ENCODE measurements around the gene ELP2. TPM values are rescaled to one million over a fixed set of nuclear protein-coding genes. Genes with fewer than 3 reads are reported as not detected.

The ELP2 gene
- total and polyA plus RNA-seq, 4 donors: 31.4 to 257 (median 56.9) TPM

DNA sequence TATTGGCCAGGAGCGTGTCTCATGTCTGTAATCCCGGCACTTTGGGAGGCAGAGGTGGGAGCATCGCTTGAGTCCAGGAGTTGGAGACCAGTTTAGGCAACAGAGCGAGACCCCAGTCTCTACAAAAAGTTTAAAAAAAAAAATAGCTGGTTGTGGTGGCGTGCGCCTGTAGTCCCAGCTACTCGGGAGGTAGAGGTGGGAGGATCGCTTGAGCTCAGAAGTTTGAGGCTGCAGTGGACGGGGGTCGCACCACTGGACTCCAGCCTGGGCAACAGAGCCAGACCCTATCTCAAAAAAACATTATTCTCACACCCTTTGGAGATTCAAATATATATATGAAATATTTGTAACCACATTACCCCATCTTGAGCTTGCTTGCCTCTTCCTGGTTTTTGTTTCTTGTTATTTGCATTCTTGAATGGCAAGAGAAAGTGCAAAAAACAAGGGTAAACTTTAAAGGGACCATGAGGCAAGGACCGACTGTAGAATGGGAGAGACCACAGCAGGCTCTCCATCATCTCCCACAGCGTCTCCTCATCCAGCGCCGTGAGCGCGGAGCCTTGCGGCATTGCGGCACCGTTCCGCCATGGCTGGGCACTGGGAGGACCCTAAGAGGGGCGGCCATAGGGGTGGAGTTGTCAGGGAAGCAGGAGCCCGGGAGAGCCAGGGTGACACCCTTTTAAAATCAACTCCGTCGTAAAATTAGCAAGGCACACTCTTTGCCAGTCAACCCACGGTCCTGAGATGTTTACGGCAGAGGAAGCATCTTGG is 1.4 kb downstream of the ELP2 start:
- 92 to 93% methylated on average over 26 of the region's 26 CpGs for WGBS, 2 donors
- Histone ChIP-seq H3K9me3 (ENCODE audit: control insufficient read depth in 4 of 4, insufficient read depth in 3 of 4, low read length in 3 of 4) (no peaks in the 10 kb centered on the region), H3K27ac (ENCODE audit: low read depth in 1 of 2, low read length in 1 of 2) (no peak overlapping the region), H3K4me3 (no peak overlapping the region), H3K9ac (ENCODE audit: insufficient read depth in 1 of 2, low read length in 2 of 2) (no peak overlapping the region), H3K4me1 (ENCODE audit: control insufficient read depth in 5 of 5, insufficient read depth in 5 of 5, low read length in 5 of 5) (peaks cover 8 to 22% (median 14%) of the 10 kb centered on the region in 5 donors), H3K27me3 (ENCODE audit: control insufficient read depth in 3 of 3, insufficient read depth in 3 of 3, low read length in 2 of 3) (no peaks in the 10 kb centered on the region), H3K36me3 (ENCODE audit: control insufficient read depth in 4 of 4, insufficient read depth in 4 of 4, low read length in 4 of 4) (peaks cover 0 to 6% (median 3%) of the 10 kb centered on the region in 4 donors)
- no peak for ATAC-seq (ENCODE audit: insufficient read depth, low FRiP score)
- TF ChIP-seq, protein P1, sequence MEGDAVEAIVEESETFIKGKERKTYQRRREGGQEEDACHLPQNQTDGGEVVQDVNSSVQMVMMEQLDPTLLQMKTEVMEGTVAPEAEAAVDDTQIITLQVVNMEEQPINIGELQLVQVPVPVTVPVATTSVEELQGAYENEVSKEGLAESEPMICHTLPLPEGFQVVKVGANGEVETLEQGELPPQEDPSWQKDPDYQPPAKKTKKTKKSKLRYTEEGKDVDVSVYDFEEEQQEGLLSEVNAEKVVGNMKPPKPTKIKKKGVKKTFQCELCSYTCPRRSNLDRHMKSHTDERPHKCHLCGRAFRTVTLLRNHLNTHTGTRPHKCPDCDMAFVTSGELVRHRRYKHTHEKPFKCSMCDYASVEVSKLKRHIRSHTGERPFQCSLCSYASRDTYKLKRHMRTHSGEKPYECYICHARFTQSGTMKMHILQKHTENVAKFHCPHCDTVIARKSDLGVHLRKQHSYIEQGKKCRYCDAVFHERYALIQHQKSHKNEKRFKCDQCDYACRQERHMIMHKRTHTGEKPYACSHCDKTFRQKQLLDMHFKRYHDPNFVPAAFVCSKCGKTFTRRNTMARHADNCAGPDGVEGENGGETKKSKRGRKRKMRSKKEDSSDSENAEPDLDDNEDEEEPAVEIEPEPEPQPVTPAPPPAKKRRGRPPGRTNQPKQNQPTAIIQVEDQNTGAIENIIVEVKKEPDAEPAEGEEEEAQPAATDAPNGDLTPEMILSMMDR (IDR thresholded peaks at IDR 0.05; ENCODE audit: control extremely low read depth, extremely low read depth): no peak
- no peak for DNase-seq

DNA sequence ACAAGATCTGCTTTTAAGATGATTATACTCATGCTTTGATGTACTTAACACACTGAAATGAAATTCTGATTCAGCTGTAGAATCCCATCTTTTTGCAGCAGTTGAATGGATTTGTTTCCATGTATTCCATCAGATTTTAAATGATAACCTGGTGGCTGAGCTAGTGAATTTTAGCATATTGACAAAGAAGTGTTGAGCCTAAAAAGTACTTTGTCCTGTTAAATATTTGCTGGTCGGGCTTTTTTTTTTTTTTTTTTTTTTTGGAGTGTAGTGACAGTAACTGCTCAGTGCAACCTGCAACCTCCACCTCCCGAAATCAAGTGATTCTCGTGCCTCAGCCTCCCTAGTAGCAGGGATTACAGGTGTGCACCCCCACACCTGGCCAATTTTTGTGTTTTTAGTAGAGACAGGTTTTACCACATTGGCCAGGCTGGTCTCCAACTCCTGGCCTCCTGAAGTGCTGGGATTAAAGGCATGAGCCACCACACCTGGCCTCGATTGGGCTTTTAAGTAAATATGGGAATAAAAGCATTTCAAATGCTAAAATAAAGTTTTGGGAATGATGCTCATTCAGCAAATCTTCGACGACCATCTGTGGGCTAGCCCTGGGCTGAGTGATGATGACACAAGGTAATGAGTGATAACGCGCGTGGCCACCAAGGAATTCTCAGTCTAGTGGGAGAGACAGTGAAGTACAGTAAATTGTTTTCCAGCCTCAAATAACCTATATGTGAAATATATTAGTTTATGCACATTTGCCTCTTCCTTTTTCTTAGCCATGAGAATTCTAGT is 2.2 kb downstream of the ELP2 start:
- TF ChIP-seq, protein P1 (IDR thresholded peaks at IDR 0.05; ENCODE audit: control extremely low read depth, extremely low read depth): no peak
- H3K4me3 ChIP-seq: no peak overlapping the region
- DNase-seq (no peak), ATAC-seq (ENCODE audit: insufficient read depth, low FRiP score) (no peak)
- peaks cover 8 to 22% (median 14%) of the 10 kb centered on the region in 5 donors for H3K4me1 ChIP-seq (ENCODE audit: control insufficient read depth in 5 of 5, insufficient read depth in 5 of 5, low read length in 5 of 5)
- H3K36me3 ChIP-seq (ENCODE audit: control insufficient read depth in 4 of 4, insufficient read depth in 4 of 4, low read length in 4 of 4): peaks cover 0 to 6% (median 1%) of the 10 kb centered on the region in 4 donors
- 91 to 92% methylated on average over 9 of the region's 9 CpGs for WGBS, 2 donors
- H3K27ac ChIP-seq (ENCODE audit: low read depth in 1 of 2, low read length in 1 of 2): no peak overlapping the region
- H3K9ac ChIP-seq (ENCODE audit: insufficient read depth in 1 of 2, low read length in 2 of 2): no peak overlapping the region
- no peaks in the 10 kb centered on the region for H3K27me3 ChIP-seq (ENCODE audit: control insufficient read depth in 3 of 3, insufficient read depth in 3 of 3, low read length in 2 of 3)
- no peaks in the 10 kb centered on the region for H3K9me3 ChIP-seq (ENCODE audit: control insufficient read depth in 4 of 4, insufficient read depth in 3 of 4, low read length in 3 of 4)

- Histone ChIP-seq H3K4me3 (no peak overlapping the region), H3K27me3 (ENCODE audit: control insufficient read depth in 3 of 3, insufficient read depth in 3 of 3, low read length in 2 of 3) (no peaks in the 10 kb centered on the region), H3K27ac (ENCODE audit: low read depth in 1 of 2, low read length in 1 of 2) (no peak overlapping the region), H3K9me3 (ENCODE audit: control insufficient read depth in 4 of 4, insufficient read depth in 3 of 4, low read length in 3 of 4) (no peaks in the 10 kb centered on the region), H3K4me1 (ENCODE audit: control insufficient read depth in 5 of 5, insufficient read depth in 5 of 5, low read length in 5 of 5) (peaks cover 8 to 21% (median 14%) of the 10 kb centered on the region in 5 donors), H3K36me3 (ENCODE audit: control insufficient read depth in 4 of 4, insufficient read depth in 4 of 4, low read length in 4 of 4) (peaks cover 2 to 10% (median 3%) of the 10 kb centered on the region in 4 donors), H3K9ac (ENCODE audit: insufficient read depth in 1 of 2, low read length in 2 of 2) (no peak overlapping the region)
- DNase-seq (no peak), ATAC-seq (ENCODE audit: insufficient read depth, low FRiP score) (no peak)
- WGBS, 2 donors: 86% methylated on average over 3 of the region's 3 CpGs
- TF ChIP-seq, protein P1 (IDR thresholded peaks at IDR 0.05; ENCODE audit: control extremely low read depth, extremely low read depth): no peak
These were observed 3.1 kb downstream of the ELP2 start for GRCh38 chr18:36132756-36133155.

Measured in lung (tissue), 12 donors.